ENCODE measurements around the gene ANTXR2.

The ANTXR2 gene

GRCh38 chr4:80078346-80079092 lies 5.5 kb upstream of the ANTXR2 start:
- no peaks in the 10 kb centered on the region for H3K27me3 Mint-ChIP-seq
- H3K4me1 Mint-ChIP-seq, result peaks cover 34% of the 10 kb centered on the region
- H3K27ac Mint-ChIP-seq, result no peak overlapping the region
- DNase-seq (no peak), ATAC-seq (no peak)
- H3K4me3 Mint-ChIP-seq, result no peak overlapping the region
- no peaks in the 10 kb centered on the region for H3K9me3 Mint-ChIP-seq

- Mint-ChIP-seq H3K4me1 (peaks cover 41% of the 10 kb centered on the region), H3K4me3 (no peak overlapping the region), H3K27ac (no peak overlapping the region), H3K27me3 (no peaks in the 10 kb centered on the region), H3K9me3 (no peaks in the 10 kb centered on the region)
- peak; percentile 74 for ATAC-seq
- DNase-seq, result no peak
These were observed 4.6 kb upstream of the ANTXR2 start for GRCh38 chr4:80077639-80078038.

- peak overlapping the region in 1 of 2 donors; percentile 16 for H3K4me3 Mint-ChIP-seq
- ATAC-seq (no peak), DNase-seq (no peak)
- H3K27me3 Mint-ChIP-seq, result peaks cover 8% of the 10 kb centered on the region
- H3K27ac Mint-ChIP-seq, result no peak overlapping the region
- H3K4me1 Mint-ChIP-seq, result peaks cover 49% of the 10 kb centered on the region
- H3K9me3 Mint-ChIP-seq, result no peaks in the 10 kb centered on the region
These were observed 3.7 kb upstream of the ANTXR2 start for GRCh38 chr4:80076681-80077080.

GRCh38 chr4:80075995-80076675 lies 3.1 kb upstream of the ANTXR2 start:
- no peaks in the 10 kb centered on the region for H3K9me3 Mint-ChIP-seq
- peaks cover 54% of the 10 kb centered on the region for H3K4me1 Mint-ChIP-seq
- DNase-seq (no peak), ATAC-seq (no peak)
- peak overlapping the region in 1 of 2 donors; percentile 16 for H3K4me3 Mint-ChIP-seq
- H3K27ac Mint-ChIP-seq, result no peak overlapping the region
- peaks cover 9% of the 10 kb centered on the region for H3K27me3 Mint-ChIP-seq

- ATAC-seq, result no peak
- peaks cover 9% of the 10 kb centered on the region for H3K27me3 Mint-ChIP-seq
- peaks cover 66% of the 10 kb centered on the region for H3K4me1 Mint-ChIP-seq
- H3K27ac Mint-ChIP-seq, result no peak overlapping the region
- H3K9me3 Mint-ChIP-seq, result no peaks in the 10 kb centered on the region
- no peak for DNase-seq
- no peak overlapping the region for H3K4me3 Mint-ChIP-seq
These were observed 1.6 kb upstream of the ANTXR2 start for GRCh38 chr4:80074651-80075050.

GRCh38 chr4:80074069-80074468 lies 1.0 kb upstream of the ANTXR2 start:
- H3K4me3 Mint-ChIP-seq, result no peak overlapping the region
- DNase-seq (no peak), ATAC-seq (no peak)
- no peak overlapping the region for H3K27ac Mint-ChIP-seq
- no peaks in the 10 kb centered on the region for H3K9me3 Mint-ChIP-seq
- peaks cover 9% of the 10 kb centered on the region for H3K27me3 Mint-ChIP-seq
- peaks cover 66% of the 10 kb centered on the region for H3K4me1 Mint-ChIP-seq

- ATAC-seq (no peak), DNase-seq (peak in 1 of 2 donors; percentile 21)
- Mint-ChIP-seq H3K4me3 (peak overlapping the region; percentile 92 to 99), H3K9me3 (no peaks in the 10 kb centered on the region), H3K27me3 (peaks cover 9% of the 10 kb centered on the region), H3K27ac (peak overlapping the region; percentile 85 to 95), H3K4me1 (peaks cover 66% of the 10 kb centered on the region)
These were observed 512 bp upstream of the ANTXR2 start for GRCh38 chr4:80073473-80074008.

- peak overlapping the region; percentile 92 to 99 for H3K4me3 Mint-ChIP-seq
- H3K27me3 Mint-ChIP-seq, result peaks cover 9% of the 10 kb centered on the region
- no peaks in the 10 kb centered on the region for H3K9me3 Mint-ChIP-seq
- ATAC-seq (peak; percentile 64), DNase-seq (peak; percentile 38 to 54)
- H3K4me1 Mint-ChIP-seq, result peaks cover 66% of the 10 kb centered on the region
- H3K27ac Mint-ChIP-seq, result peak overlapping the region; percentile 94 to 96
These were observed 743 bp downstream of the ANTXR2 start for GRCh38 chr4:80072228-80072743.

- no peak for DNase-seq
- Mint-ChIP-seq H3K4me1 (peaks cover 64% of the 10 kb centered on the region), H3K9me3 (no peaks in the 10 kb centered on the region)
These were observed 1.3 kb downstream of the ANTXR2 start for GRCh38 chr4:80071604-80072227.

GRCh38 chr4:80070880-80071603 lies 2.0 kb downstream of the ANTXR2 start:
- DNase-seq, result no peak
- no peaks in the 10 kb centered on the region for H3K9me3 Mint-ChIP-seq
- peaks cover 57% of the 10 kb centered on the region for H3K4me1 Mint-ChIP-seq
- H3K27me3 Mint-ChIP-seq, result peaks cover 9% of the 10 kb centered on the region
- H3K27ac Mint-ChIP-seq, result peak overlapping the region in 1 of 2 donors; percentile 94
- H3K4me3 Mint-ChIP-seq, result peak overlapping the region; percentile 92 to 99
- ATAC-seq, result no peak

More at GRCh38 chr4:80071604-80072227, 1.3 kb downstream of the ANTXR2 start:
- Mint-ChIP-seq H3K27me3 (peaks cover 9% of the 10 kb centered on the region), H3K4me3 (peak overlapping the region; percentile 92 to 99), H3K27ac (peak overlapping the region; percentile 94 to 96)
- ATAC-seq, result no peak

GRCh38 chr4:80069837-80070731 lies 2.9 kb downstream of the ANTXR2 start:
- DNase-seq (no peak), ATAC-seq (peak; percentile 4)
- peaks cover 9% of the 10 kb centered on the region for H3K27me3 Mint-ChIP-seq
- H3K9me3 Mint-ChIP-seq, result no peaks in the 10 kb centered on the region
- H3K27ac Mint-ChIP-seq, result peak overlapping the region in 1 of 2 donors; percentile 25
- H3K4me3 Mint-ChIP-seq, result peak overlapping the region in 1 of 2 donors; percentile 4
- H3K4me1 Mint-ChIP-seq, result peaks cover 47% of the 10 kb centered on the region

GRCh38 chr4:80069108-80069836 lies 3.8 kb downstream of the ANTXR2 start:
- Mint-ChIP-seq H3K27ac (no peak overlapping the region), H3K9me3 (no peaks in the 10 kb centered on the region), H3K27me3 (peaks cover 9% of the 10 kb centered on the region), H3K4me3 (no peak overlapping the region), H3K4me1 (peaks cover 39% of the 10 kb centered on the region)
- ATAC-seq, result no peak
- DNase-seq, result no peak

GRCh38 chr4:80065601-80066000 lies 7.4 kb downstream of the ANTXR2 start:
- no peak for DNase-seq
- ATAC-seq, result no peak
- Mint-ChIP-seq H3K27me3 (no peaks in the 10 kb centered on the region), H3K9me3 (no peaks in the 10 kb centered on the region), H3K4me3 (no peak overlapping the region), H3K4me1 (peaks cover 8% of the 10 kb centered on the region), H3K27ac (no peak overlapping the region)

GRCh38 chr4:80062527-80062926 lies 10.5 kb downstream of the ANTXR2 start:
- Mint-ChIP-seq H3K27ac (no peak overlapping the region), H3K9me3 (no peaks in the 10 kb centered on the region), H3K4me3 (no peak overlapping the region), H3K4me1 (peaks cover 21% of the 10 kb centered on the region), H3K27me3 (no peaks in the 10 kb centered on the region)
- DNase-seq (no peak), ATAC-seq (no peak)
